GM18502 (cell line): ENCODE data around the gene OR8B4.
"Not testable (repeated sequence)": the region's sequence is repeated elsewhere in the genome, so short reads cannot be mapped to it uniquely, and the experiment has no call there.

ENCODE experiments used
- ATAC-seq: cut with Tn5 transposase; IDR thresholded peaks from one replicate; pipeline ENCODE4 v1.9.1; 2021; ENCODE audit warnings: mild to moderate bottlenecking; ENCODE audit not compliant: unreplicated experiment, poor library complexity

The OR8B4 gene

GRCh38 chr11:124424384-124424921 is at the start of gene OR8B4:
OR8B4 (minus strand) TSS chr11:124424871; CDS start chr11:124424871, 0 bp downstream.
- ATAC-seq: no peak

- no peak for ATAC-seq
Observed at GRCh38 chr11:124474079-124474478, 49.4 kb upstream of the OR8B4 start.

- no peak for ATAC-seq
Observed at GRCh38 chr11:124473476-124473875, 48.8 kb upstream of the OR8B4 start.

- no peak for ATAC-seq
Observed at GRCh38 chr11:124470561-124471227, 46.0 kb upstream of the OR8B4 start.

GRCh38 chr11:124467381-124467927 is 42.8 kb upstream of the OR8B4 start:
- no peak for ATAC-seq

GRCh38 chr11:124465368-124465767 is 40.7 kb upstream of the OR8B4 start:
- ATAC-seq: no peak

GRCh38 chr11:124463990-124464389 is 39.3 kb upstream of the OR8B4 start:
- no peak for ATAC-seq

GRCh38 chr11:124463324-124463723 is 38.7 kb upstream of the OR8B4 start:
- no peak for ATAC-seq

GRCh38 chr11:124460459-124460858 is 35.8 kb upstream of the OR8B4 start:
- no peak for ATAC-seq

GRCh38 chr11:124459379-124459778 is 34.7 kb upstream of the OR8B4 start:
- ATAC-seq: not testable (repeated sequence)

GRCh38 chr11:124454552-124454951 is 29.9 kb upstream of the OR8B4 start:
- no peak for ATAC-seq

GRCh38 chr11:124446916-124447315 is 22.2 kb upstream of the OR8B4 start:
- no peak for ATAC-seq

GRCh38 chr11:124445646-124446150 is 21.0 kb upstream of the OR8B4 start, which contains the start of gene OR8B8:
OR8B8 (minus strand) TSS chr11:124445696; CDS start chr11:124441085, 4,611 bp downstream.
- no peak for ATAC-seq

- no peak for ATAC-seq
Observed at GRCh38 chr11:124442847-124443246, 18.2 kb upstream of the OR8B4 start.

- ATAC-seq: no peak
Observed at GRCh38 chr11:124442442-124442841, 17.8 kb upstream of the OR8B4 start.

GRCh38 chr11:124441519-124441918 is 16.8 kb upstream of the OR8B4 start:
- no peak for ATAC-seq

GRCh38 chr11:124441081-124441480 is 16.4 kb upstream of the OR8B4 start:
- no peak for ATAC-seq

GRCh38 chr11:124440608-124441007 is 15.9 kb upstream of the OR8B4 start:
- no peak for ATAC-seq

- ATAC-seq: no peak
Observed at GRCh38 chr11:124434699-124435098, 10.0 kb upstream of the OR8B4 start.

GRCh38 chr11:124429599-124429998 is 4.9 kb upstream of the OR8B4 start:
- ATAC-seq: no peak

GRCh38 chr11:124421043-124421442 is 3.6 kb downstream of the OR8B4 start:
- ATAC-seq: no peak
